Left renal cortex interstitium (tissue), 4 donors: ENCODE data around the gene JMJD4. TPM values are rescaled to one million over a fixed set of nuclear protein-coding genes. Genes with fewer than 3 reads are reported as not detected.

Experiments
- DNase-seq, 4 donors: peaks; one replicate each; pipeline ENCODE4 v3.0.0-alpha.2; 2013; ENCODE audit warnings: low read depth in 4 of 4, low spot score in 2 of 4, missing footprints in 1 of 4
- polyA plus RNA-seq, 4 donors: library from polyadenylated mRNA; unstranded; fragments of 120-200 nt; gene quantifications; one replicate each; pipeline ENCODE4 v1.2.1, GENCODE V29; 2013; ENCODE audit not compliant: insufficient read length in 4 of 4

The JMJD4 gene
- polyA plus RNA-seq, result 10 to 100 TPM; 15.7 to 22.4 (median 19.1) TPM

DNA sequence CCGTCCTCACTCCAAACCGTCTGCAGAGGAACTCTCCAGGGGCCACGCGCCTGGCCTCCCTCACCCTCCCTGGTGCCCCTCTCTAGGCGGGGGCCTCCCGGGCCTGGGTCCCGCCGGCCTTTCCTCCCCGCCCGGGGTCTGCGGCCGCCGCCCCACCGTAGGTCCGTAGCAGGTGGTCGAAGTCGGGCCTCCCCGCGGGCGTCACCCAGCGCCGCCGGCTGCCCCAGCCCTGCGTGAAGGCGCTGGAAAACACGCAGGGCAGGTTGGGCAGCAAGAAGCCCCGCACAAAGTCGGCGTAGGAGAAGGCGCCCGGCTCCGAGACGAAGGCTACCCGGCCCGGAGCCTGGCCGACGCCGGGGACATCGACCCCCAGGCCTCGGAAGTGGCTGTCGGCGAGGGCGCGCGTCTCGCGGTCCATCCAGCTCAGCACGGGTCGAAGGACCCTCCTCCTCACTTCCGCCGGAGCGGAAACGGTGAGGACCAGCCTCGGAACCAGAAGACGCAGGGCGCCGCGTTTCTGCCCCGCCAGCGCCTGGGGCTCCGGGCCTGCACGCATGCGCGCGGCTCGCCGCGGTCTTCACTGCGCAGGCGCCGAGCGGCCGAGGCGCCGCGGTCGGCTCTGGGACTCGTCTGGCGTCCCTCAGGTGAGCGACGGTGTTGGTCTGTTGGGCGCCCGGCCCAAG lies at the start of gene JMJD4, which contains the start of gene SNAP47:
Gene JMJD4 (minus strand): TSS at position 447 of the 683 bp plus-strand sequence. CDS start 29 bp downstream, at position 418.
Gene SNAP47 (plus strand): TSS at position 580 of the 683 bp plus-strand sequence. CDS start 12,302 bp downstream, outside the sequence.
- peak in 3 of 4 donors; percentile 80 to 86 (median 85) for DNase-seq

GRCh38 chr1:227782226-227782625 lies 47.1 kb upstream of the JMJD4 start:
- no peak for DNase-seq

DNA sequence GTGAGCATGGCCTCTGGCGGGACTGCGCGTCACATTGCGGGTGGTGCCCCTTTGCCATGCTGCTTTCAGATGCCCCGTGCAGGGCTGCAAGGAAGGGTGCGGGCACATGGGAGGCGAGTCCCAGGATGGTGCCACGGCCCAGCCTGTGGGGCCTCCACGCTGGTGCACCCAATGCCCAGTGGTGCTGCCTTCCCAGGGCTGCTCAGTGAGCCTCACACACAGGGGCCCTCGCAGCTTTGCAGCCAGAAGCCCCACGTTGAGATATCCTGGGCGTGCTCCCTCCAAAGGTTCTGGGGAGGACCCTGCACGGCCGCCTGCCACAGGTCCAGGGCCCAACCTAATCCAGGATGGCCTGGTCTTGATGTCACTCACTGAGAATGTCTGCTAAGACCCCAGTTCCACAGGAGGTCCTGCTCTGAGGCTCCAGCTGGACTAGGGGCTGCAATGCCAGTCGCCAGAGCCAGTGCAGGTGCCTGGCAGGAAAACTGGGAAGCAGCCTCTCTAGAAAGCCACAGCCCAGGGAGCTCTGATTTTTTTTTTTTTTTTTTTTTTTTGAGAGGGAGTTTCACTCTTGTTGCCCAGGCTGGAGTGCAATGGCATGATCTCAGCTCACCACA lies 46.3 kb upstream of the JMJD4 start:
- DNase-seq, result no peak

GRCh38 chr1:227780101-227781044 lies 45.3 kb upstream of the JMJD4 start:
- DNase-seq, result no peak

DNA sequence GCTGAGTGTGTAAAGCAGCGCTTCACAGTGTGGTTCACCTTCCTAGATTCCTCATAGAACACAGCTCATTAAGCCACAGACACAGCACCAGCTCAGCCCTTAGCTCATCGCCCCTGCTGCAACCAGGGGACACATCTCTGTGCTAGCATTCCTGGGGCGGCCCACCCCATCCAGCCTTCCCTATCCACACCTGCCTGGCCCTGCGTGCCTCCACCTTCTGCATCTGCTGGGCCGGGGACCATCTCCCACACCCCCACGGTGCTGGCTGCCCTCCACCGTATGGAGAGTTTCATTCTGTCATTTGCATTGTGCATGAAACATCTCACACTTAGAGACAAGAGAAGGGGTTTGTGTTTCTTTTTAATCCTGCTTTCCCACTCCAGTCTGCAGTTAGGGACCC lies 44.6 kb upstream of the JMJD4 start:
- no peak for DNase-seq

DNA sequence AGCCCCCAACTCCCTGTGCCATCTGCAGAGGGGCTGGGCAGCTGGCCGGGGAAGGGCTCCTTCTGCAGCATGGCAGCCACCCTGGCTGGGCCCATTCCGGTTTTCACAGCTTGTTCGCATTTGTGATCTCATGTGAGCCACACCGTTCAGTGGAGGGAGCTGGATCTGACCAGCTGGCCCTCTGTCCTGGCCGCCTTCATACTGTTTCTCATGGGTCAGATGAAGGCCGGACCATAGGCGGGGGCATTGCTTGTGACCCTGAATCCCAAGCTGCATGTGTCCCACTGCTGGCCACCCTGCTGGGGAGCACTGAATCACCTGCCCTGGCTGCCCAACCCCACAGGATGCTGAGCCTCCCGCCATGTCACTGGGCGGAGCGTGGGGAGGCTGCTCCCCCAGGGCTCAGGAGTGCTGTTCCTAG lies 43.9 kb upstream of the JMJD4 start:
- DNase-seq, result no peak

DNA sequence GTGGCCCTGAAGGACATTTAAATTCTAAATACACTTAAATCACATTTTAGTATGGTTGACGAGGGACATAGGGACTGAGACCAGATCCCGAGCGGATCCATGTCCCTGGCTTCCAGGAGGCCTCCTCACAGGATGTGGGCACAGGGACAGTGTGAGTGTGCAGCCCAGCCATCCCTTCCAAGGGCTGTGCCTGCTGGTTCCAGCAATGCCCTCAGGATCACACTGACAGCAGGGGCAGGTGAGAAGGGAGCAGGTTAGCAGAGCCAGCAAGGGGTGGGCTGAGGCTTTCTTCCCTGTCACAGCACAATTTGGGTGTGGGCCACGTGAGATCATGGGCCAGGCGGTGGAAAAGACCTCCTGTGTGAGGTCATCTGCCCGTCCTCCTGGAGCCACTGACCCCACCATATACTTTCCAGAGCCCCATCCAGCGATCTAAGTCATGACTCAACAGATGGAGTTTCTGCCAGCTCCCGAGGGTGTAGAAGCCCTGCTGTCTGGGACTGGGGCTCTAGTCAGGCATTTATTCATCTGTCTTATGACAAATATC lies 43.4 kb upstream of the JMJD4 start:
- no peak for DNase-seq

- DNase-seq, result no peak
These were observed 42.5 kb upstream of the JMJD4 start for GRCh38 chr1:227777646-227778045.

- no peak for DNase-seq
These were observed 42.1 kb upstream of the JMJD4 start for GRCh38 chr1:227777156-227777555.

DNA sequence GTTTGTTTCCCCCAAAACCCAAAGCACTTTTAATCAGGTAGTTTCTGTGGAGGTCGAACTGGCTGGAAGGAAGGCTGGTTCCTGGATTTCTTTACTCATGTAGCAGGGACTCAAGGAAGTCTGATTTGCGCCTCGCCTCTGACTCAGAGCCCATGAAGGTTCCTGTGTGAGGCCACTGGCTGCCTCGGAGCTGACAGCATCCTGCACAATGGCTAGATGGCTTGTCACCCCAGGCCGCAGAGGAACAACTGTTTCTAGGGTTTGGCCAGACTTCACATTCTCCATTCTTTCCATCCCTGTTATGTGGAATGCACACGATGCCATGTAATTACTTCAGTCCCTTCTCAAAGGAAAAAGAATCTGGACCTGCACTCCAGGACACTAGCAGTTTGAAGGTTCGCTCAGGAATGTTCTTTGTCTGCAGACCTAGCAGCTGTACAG lies 41.2 kb upstream of the JMJD4 start:
- DNase-seq, result no peak

DNA sequence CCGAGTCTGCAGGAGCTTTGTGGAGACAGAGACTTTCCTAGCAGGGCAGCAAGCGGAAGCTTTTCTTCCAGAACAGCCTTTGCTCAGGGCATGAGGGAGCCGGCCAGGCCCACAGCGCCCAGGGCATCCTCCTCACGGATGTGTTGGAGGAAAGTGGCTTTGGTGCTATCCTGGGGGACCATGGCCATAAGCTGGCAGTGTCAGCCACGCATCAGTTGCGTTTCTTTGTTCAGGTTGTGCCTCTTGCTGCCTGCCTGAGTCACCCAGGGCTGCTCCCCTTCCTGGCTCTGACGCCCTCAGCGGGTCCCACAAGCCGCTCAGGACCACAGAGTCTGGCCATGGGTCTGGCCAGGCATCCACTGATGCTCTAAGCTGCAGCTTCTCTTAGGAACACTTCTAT lies 40.7 kb upstream of the JMJD4 start:
- DNase-seq, result no peak

GRCh38 chr1:227774821-227775661 lies 39.9 kb upstream of the JMJD4 start:
- no peak for DNase-seq

DNA sequence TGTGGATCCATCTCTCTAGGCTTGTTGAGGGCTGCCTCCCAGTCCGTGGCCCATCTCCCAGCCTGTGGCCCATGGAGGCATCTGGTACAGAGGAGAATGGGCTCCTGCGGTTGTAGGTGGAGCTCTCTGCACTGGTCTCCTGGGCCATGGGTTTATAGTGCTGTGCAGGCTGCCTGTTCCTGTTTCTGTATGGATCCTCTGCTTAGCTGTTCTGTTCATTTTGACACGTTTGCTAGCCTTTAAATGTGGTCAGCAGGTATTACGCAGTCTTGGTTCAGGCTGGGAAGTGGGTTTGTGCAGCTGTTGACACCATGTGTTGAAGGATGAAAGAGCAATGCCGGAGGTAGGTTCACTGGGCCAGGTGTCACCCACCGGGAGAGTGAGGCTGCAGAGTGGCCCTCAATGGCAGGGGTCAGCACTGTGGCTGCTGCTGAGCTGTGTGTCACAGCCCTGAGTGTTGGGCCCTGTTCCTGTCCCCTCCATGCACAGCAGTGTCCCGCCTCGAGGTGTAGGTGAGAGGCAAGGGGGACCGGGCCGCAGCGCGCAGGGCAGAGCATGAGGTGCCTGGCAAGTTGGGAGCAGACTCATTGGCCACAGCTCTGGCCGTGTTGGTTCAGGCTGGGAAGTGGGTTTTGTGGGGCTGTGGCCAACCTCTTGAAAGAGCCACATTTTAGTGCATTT lies 39.1 kb upstream of the JMJD4 start:
- no peak for DNase-seq

GRCh38 chr1:227773558-227773957 lies 38.5 kb upstream of the JMJD4 start:
- DNase-seq, result no peak

DNA sequence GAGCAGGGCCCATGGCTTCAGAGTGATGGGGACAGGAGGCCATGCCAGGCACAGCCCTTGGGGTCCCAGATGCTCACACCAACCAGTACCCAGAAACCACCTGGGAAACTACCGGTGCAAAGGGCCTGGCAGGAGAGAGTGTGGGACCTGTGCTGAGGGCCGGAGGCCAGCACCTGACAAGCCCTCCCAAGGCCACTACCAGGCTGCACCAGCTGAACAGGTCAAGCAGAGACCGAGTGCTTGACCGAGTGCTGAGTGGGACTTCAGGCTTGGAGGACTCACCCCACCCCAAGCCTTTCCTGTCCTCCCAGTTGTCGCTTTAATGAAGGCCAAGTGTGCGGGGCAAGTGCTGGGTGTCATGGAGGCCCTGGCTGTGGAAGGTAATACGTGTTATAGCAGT lies 36.7 kb upstream of the JMJD4 start:
- DNase-seq, result no peak

GRCh38 chr1:227771326-227771725 lies 36.2 kb upstream of the JMJD4 start:
- DNase-seq, result no peak

GRCh38 chr1:227770812-227771211 lies 35.7 kb upstream of the JMJD4 start:
- no peak for DNase-seq

DNA sequence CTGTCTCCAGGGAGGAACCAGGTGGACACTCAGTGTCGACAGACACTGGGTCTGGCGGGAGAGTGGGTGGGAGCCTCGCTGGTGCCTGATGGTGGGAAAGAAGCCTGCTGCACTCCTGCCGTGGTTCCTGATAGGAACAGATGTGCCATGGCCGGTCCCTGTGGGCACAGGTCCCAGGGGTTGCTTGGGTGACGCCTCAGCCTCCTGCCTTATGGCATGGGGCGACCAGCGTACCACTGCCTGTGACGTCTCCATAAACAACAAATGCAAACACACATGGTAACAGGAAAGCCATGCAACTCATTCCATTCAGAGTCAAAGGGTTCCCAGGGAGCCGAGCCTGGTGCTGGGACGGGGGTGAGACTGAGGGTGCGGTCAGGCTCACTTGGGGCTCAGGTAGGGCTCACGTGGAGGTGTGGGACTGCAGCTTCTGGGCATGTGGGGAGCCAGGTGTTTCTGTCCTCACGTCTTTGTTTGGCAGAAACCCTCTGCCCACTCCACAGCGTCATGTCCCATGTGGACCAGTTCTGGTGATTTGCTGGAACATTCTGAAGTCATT lies 34.9 kb upstream of the JMJD4 start:
- DNase-seq, result no peak
